Measurements from ENCODE around the gene RBBP9.
A peak's percentile ranks its signal among the peaks of the same experiment; 100 is the strongest.
"Not testable (repeated sequence)": the region's sequence is repeated elsewhere in the genome, so short reads cannot be mapped to it uniquely, and the experiment has no call there.

RBBP9 gene

GRCh38 chr20:18501672-18502071 lies 4.6 kb upstream of the RBBP9 start:
- not testable (repeated sequence) for DNase-seq

GRCh38 chr20:18497603-18498002 lies 578 bp upstream of the RBBP9 start:
- DNase-seq = no peak

- DNase-seq = no peak
Observed at GRCh38 chr20:18496042-18496441, 983 bp downstream of the RBBP9 start.

GRCh38 chr20:18488301-18488700 lies 8.7 kb downstream of the RBBP9 start:
- DNase-seq = no peak

GRCh38 chr20:18481596-18481995 lies 15.4 kb downstream of the RBBP9 start:
- no peak for DNase-seq

GRCh38 chr20:18477821-18478220 lies 19.2 kb downstream of the RBBP9 start:
- DNase-seq = no peak

GRCh38 chr20:18477218-18477617 lies 19.8 kb downstream of the RBBP9 start:
- DNase-seq = no peak

GRCh38 chr20:18466894-18467730 lies 29.9 kb downstream of the RBBP9 start, which contains the start of the genes DZANK1 and POLR3F:
Gene DZANK1, minus strand, starts transcription at chr20:18467030. Its CDS starts 1,672 bp downstream, at chr20:18465358.
Gene POLR3F, plus strand, starts transcription at chr20:18467390. Its CDS starts 117 bp downstream, at chr20:18467507.
- DNase-seq = peak; percentile 99

GRCh38 chr20:18466574-18466893 lies 30.5 kb downstream of the RBBP9 start:
- no peak for DNase-seq

- no peak for DNase-seq
Observed at GRCh38 chr20:18465536-18466200, 31.4 kb downstream of the RBBP9 start.

- no peak for DNase-seq
Observed at GRCh38 chr20:18456600-18456999, 40.4 kb downstream of the RBBP9 start.

GRCh38 chr20:18443886-18444285 lies 53.1 kb downstream of the RBBP9 start:
- DNase-seq = peak; percentile 15

- DNase-seq = no peak
Observed at GRCh38 chr20:18440403-18440802, 56.6 kb downstream of the RBBP9 start.

- no peak for DNase-seq
Observed at GRCh38 chr20:18436847-18437246, 60.2 kb downstream of the RBBP9 start.
